ENCODE measurements around the gene ENG. TPM values are rescaled to one million over a fixed set of nuclear protein-coding genes. Genes with fewer than 3 reads are reported as not detected.

Gene ENG
- total RNA-seq, 1 donor, result 30.7 TPM

DNA sequence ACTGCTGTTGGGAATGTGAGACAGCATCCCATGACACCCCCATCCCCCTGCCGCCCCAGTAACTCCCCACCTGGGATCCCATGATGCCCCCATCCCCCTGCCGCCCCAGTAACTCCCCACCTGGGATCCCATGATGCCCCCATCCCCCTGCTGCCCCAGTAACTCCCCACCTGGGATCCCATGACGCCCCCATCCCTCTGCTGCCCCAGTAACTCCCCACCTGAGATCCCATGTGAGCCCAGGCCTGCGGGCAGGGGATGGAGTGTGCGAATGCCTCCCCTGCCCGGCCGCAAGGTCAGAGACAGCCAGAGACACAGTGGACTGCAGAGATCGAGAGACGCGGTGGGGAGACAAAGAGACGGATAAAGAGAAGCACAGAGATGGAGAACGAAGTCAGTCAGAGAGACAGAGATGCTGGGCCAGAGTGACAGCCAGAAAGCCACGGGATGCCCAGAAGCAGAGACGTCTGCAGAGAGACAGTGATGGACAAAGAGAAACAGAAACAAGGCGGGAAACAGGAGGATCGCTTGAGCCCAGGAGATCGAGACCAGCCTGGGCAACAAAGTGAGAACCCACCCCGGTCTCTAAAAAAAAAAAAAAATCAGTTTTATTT lies 77.0 kb downstream of the ENG start:
- DNase-seq (ENCODE audit: low read depth), result no peak
- TF ChIP-seq, protein P1, sequence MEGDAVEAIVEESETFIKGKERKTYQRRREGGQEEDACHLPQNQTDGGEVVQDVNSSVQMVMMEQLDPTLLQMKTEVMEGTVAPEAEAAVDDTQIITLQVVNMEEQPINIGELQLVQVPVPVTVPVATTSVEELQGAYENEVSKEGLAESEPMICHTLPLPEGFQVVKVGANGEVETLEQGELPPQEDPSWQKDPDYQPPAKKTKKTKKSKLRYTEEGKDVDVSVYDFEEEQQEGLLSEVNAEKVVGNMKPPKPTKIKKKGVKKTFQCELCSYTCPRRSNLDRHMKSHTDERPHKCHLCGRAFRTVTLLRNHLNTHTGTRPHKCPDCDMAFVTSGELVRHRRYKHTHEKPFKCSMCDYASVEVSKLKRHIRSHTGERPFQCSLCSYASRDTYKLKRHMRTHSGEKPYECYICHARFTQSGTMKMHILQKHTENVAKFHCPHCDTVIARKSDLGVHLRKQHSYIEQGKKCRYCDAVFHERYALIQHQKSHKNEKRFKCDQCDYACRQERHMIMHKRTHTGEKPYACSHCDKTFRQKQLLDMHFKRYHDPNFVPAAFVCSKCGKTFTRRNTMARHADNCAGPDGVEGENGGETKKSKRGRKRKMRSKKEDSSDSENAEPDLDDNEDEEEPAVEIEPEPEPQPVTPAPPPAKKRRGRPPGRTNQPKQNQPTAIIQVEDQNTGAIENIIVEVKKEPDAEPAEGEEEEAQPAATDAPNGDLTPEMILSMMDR (IDR thresholded peaks at IDR 0.05; ENCODE audit: insufficient read depth, low read depth, low read length), result no peak
- H3K4me3 ChIP-seq (ENCODE audit: low read depth, low read length), result no peak overlapping the region

DNA sequence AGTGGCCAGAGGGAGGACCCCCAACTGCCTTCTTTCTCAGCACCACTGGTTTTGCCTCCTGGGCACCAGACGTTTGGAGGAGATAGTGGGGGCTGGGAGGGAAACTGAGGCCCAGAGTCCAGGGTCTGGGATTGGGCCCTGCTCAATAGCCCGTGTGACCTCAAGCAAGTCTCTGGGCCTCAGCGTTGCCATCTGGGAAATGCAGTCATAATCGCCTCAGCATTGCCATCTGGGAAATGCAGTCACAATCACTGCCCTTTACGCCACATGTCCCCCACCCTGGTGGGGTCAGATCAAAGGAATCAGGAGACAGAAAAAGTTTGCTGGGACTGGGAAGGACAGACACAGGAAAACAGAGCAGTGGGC lies 77.6 kb downstream of the ENG start:
- no peak for DNase-seq (ENCODE audit: low read depth)
- TF ChIP-seq, protein P1 (IDR thresholded peaks at IDR 0.05; ENCODE audit: insufficient read depth, low read depth, low read length), result no peak
- no peak overlapping the region for H3K4me3 ChIP-seq (ENCODE audit: low read depth, low read length)

DNA sequence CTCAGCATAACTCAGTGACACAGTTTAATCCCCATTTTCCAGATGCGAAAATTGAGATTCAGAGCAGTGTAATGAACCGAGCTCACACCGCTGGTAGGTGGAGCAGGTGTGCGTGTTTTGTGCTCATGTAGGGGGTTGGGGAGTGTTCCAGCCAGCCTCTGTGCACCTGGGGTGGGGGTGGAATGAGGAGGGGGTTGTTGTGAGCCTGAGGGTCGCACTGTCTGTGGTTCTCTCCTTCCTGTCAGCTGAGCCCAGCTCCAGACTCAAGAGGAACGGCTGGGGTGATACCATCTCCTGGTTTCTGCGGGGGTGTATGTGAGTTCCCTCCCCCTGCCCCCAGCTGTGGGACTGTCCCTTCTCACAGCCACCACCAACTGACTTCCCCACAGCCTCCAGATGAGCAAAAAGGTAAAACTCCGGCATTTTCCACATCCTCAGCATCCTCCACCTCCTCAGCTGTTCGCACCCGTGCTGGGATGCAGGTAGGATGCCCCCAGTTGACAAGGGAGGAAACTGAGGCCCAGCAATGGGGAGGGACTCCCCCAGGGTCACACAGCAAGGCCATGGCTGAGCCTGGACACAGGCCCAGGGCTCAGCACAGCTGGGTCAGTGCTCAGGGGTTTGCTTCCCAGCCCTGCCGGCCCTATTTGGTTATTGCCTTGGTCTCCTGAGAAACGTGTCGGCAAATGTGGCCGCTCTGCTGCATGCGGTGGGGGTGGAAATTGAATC lies 78.1 kb downstream of the ENG start:
- DNase-seq (ENCODE audit: low read depth), result no peak
- no peak overlapping the region for H3K4me3 ChIP-seq (ENCODE audit: low read depth, low read length)
- TF ChIP-seq, protein P1 (IDR thresholded peaks at IDR 0.05; ENCODE audit: insufficient read depth, low read depth, low read length), result no peak

DNA sequence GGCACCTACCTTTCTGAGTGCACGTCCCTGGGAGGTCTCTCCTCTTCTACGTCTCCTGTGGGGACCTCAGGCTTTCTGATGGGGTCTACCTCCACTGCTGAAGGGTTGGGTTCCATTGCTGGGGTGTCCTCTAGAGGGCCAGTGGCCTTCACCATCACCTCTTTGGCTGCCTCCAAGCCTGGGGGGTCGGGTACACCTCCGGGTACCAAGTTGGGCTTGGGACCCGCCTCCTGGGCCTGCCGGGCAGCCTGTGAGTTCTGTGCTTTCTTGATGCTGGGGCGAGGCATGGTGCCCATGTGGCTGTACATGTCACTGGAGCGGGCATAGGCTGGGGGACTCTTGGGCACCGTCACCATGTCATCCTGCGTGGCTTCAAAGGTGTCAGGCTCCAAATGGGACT lies 80.5 kb downstream of the ENG start:
- TF ChIP-seq, protein P1 (IDR thresholded peaks at IDR 0.05; ENCODE audit: insufficient read depth, low read depth, low read length), result no peak
- DNase-seq (ENCODE audit: low read depth), result no peak

DNA sequence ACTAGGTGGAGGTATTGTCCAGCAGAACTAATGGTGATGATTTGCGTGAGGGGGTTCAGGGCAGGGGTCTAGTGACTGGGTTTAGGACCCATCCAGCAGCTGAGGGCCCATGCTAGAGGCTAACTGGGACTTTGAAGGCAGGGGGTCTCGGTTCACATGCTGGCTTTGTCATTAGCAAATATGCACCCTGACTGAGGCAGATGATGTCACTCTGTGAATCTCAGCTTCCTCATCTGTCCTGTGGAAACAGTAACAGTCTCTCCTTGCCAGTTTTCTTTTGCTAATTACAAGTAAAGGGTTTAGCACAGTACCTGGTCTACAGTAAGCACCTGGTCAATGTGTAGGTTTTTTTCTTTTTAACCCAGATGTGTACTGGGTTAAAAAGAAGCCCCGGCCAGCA lies 81.2 kb downstream of the ENG start:
- H3K4me3 ChIP-seq (ENCODE audit: low read depth, low read length), result no peak overlapping the region
- DNase-seq (ENCODE audit: low read depth), result no peak
- TF ChIP-seq, protein P1 (IDR thresholded peaks at IDR 0.05; ENCODE audit: insufficient read depth, low read depth, low read length), result no peak

More for the DNA sequence above, 80.5 kb downstream of the ENG start:
- H3K4me3 ChIP-seq (ENCODE audit: low read depth, low read length), result no peak overlapping the region

DNA sequence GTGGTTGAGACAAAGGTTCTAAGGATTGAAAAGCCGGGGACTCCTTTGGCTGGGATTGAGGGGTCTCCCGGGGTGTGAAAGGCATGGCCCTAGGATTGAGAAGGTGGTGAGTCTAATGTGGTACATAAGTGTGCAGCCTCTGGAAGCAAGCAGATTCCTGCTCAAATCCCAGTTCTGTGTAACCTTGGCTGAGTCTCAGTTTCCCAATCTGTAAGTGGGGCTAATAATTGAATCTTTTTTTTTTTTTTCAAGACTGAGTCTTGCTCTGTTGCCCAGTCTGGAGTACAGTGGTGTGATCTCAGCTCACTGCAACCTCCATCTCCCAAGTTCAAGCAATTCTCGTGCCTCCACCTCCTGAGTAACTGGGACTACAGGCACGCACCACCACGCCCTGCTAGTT lies 81.9 kb downstream of the ENG start:
- H3K4me3 ChIP-seq (ENCODE audit: low read depth, low read length), result no peak overlapping the region
- TF ChIP-seq, protein P1 (IDR thresholded peaks at IDR 0.05; ENCODE audit: insufficient read depth, low read depth, low read length), result no peak
- no peak for DNase-seq (ENCODE audit: low read depth)

All from fibroblast of villous mesenchyme (primary cell).